SU-DHL-6 (cell line): Measurements from ENCODE around the gene BRIP1.

ENCODE experiments used
- H2AFZ ChIP-seq: fragments of 200-600 bp; sonication (generic); 2 replicates; pipeline ENCODE4 v1.6.1; 2014; ENCODE audit warnings: low read depth, mild to moderate bottlenecking, moderate library complexity, mixed read lengths, antibody characterized with exemption, low read length; ENCODE audit not compliant: severe bottlenecking
- H3F3A ChIP-seq: fragments of 200-600 bp; shearing (Covaris generic); 2 replicates; pipeline ENCODE4 v1.6.0; 2016; ENCODE audit warnings: antibody characterized with exemption, mild to moderate bottlenecking; ENCODE audit not compliant: insufficient read depth
- H3K27ac ChIP-seq: fragments of 200-600 bp; sonication (generic); 2 replicates; pipeline ENCODE4 v1.5.1; 2016; ENCODE audit warnings: low read depth, mild to moderate bottlenecking, low read length, moderate library complexity, mixed read lengths
- H3K27me3 ChIP-seq: fragments of 200-600 bp; sonication (generic), shearing (Covaris generic); 2 replicates; pipeline ENCODE4 v1.6.0; 2014; ENCODE audit warnings: mild to moderate bottlenecking, low read length
- H3K36me3 ChIP-seq: fragments of 200-600 bp; sonication (generic); 2 replicates; pipeline ENCODE4 v1.6.1; 2014; ENCODE audit warnings: mild to moderate bottlenecking, low read length, mixed read lengths
- H3K4me2 ChIP-seq: fragments of 300-600, 200-600 bp; shearing (Covaris generic), sonication (generic); 2 replicates; pipeline ENCODE4 v1.6.0; 2014; ENCODE audit warnings: low read length, low read depth, mild to moderate bottlenecking; ENCODE audit not compliant: poor library complexity, severe bottlenecking
- H3K4me3 ChIP-seq: fragments of 200-600 bp; sonication (generic); 2 replicates; pipeline ENCODE4 v1.5.1; 2014; ENCODE audit warnings: antibody characterized with exemption, low read length, mild to moderate bottlenecking, mixed read lengths; ENCODE audit not compliant: insufficient read depth, poor library complexity, severe bottlenecking
- H3K79me2 ChIP-seq: fragments of 200-600 bp; sonication (generic); 2 replicates; pipeline ENCODE4 v1.6.1; 2014; ENCODE audit warnings: mild to moderate bottlenecking, low read length, moderate library complexity; ENCODE audit not compliant: insufficient read depth
- H3K9ac ChIP-seq: fragments of 200-600 bp; sonication (generic); 2 replicates; pipeline ENCODE4 v1.7.0; 2014; ENCODE audit warnings: mild to moderate bottlenecking, low read length
- H3K9me2 ChIP-seq: fragments of 200-600 bp; sonication (generic); replicated peaks from 2 replicates; pipeline ENCODE4 v1.6.1; 2014; ENCODE audit warnings: low read length; ENCODE audit not compliant: insufficient read depth
- H3K9me3 ChIP-seq: fragments of 200-600 bp; sonication (generic); 2 replicates; pipeline ENCODE4 v1.6.1; 2014; ENCODE audit warnings: low read length, mixed read lengths; ENCODE audit not compliant: insufficient read depth
- H4K20me1 ChIP-seq: fragments of 200-600 bp; sonication (generic); 2 replicates; pipeline ENCODE4 v1.6.1; 2014; ENCODE audit warnings: low read depth, mild to moderate bottlenecking, antibody characterized with exemption, low read length, moderate library complexity, mixed read lengths
- CTCF ChIP-seq: fragments of 200-600 bp; sonication (generic); IDR thresholded peaks from one replicate; pipeline ENCODE4 v1.5.1; 2017; ENCODE audit warnings: antibody characterized with exemption, mild to moderate bottlenecking, low read length, moderate library complexity; ENCODE audit not compliant: insufficient read depth, poor library complexity, severe bottlenecking
- EZH2phosphoT487 ChIP-seq: fragments of 200-600 bp; sonication (generic), shearing (Covaris generic); conservative IDR thresholded peaks from 2 replicates; pipeline ENCODE4 v1.6.1; 2018; ENCODE audit warnings: mild to moderate bottlenecking, antibody characterized with exemption, low read length, moderate library complexity, mixed read lengths

Gene BRIP1

GRCh38 chr17:61789872-61790271 lies 73.5 kb downstream of the BRIP1 start:
- Histone ChIP-seq H3K9ac (no peak overlapping the region), H3K36me3 (peaks cover 31% of the 10 kb centered on the region), H3K9me3 (no peaks in the 10 kb centered on the region), H3K79me2 (no peaks in the 10 kb centered on the region), H3K4me3 (no peak overlapping the region), H3K27ac (no peak overlapping the region), H4K20me1 (no peaks in the 10 kb centered on the region), H3K4me2 (no peak overlapping the region), H3K9me2 (no peaks in the 10 kb centered on the region), H2AFZ (no peak overlapping the region), H3K27me3 (no peaks in the 10 kb centered on the region), H3F3A (no peaks in the 10 kb centered on the region)
- TF ChIP-seq CTCF (no peak), EZH2phosphoT487 (no peak)

GRCh38 chr17:61786088-61786487 lies 77.2 kb downstream of the BRIP1 start:
- Histone ChIP-seq H3K27me3 (no peaks in the 10 kb centered on the region), H3K27ac (no peak overlapping the region), H3K9me2 (no peaks in the 10 kb centered on the region), H4K20me1 (no peaks in the 10 kb centered on the region), H3K4me3 (no peak overlapping the region), H3K9me3 (no peaks in the 10 kb centered on the region), H3K4me2 (no peak overlapping the region), H3K36me3 (peaks cover 21% of the 10 kb centered on the region), H3K79me2 (no peaks in the 10 kb centered on the region), H3K9ac (no peak overlapping the region), H3F3A (peaks cover 2% of the 10 kb centered on the region; the same call in 1 of the 2 replicates), H2AFZ (no peak overlapping the region)
- TF ChIP-seq EZH2phosphoT487, result no peak
- TF ChIP-seq CTCF, result no peak

- Histone ChIP-seq H3K27ac (peak overlapping the region; percentile 29), H3K27me3 (no peaks in the 10 kb centered on the region), H3K79me2 (no peaks in the 10 kb centered on the region), H3K36me3 (peaks cover 16% of the 10 kb centered on the region; the same call in 1 of the 2 replicates), H2AFZ (no peak overlapping the region), H3K9ac (no peak overlapping the region), H3K4me3 (no peak overlapping the region), H3F3A (peaks cover 6% of the 10 kb centered on the region; the same call in 1 of the 2 replicates), H4K20me1 (no peaks in the 10 kb centered on the region), H3K9me2 (no peaks in the 10 kb centered on the region), H3K4me2 (peak overlapping the region; percentile 13), H3K9me3 (no peaks in the 10 kb centered on the region)
- no peak for TF ChIP-seq CTCF
- no peak for TF ChIP-seq EZH2phosphoT487
Observed at GRCh38 chr17:61784510-61784909, 78.8 kb downstream of the BRIP1 start.
